Activated naive CD4-positive, alpha-beta T cell treated with Interleukin-2 at 50 U/mL for 16 hours (primary cell): ENCODE results near the gene NADSYN1.
"Not testable (repeated sequence)": the region's sequence is repeated elsewhere in the genome, so short reads cannot be mapped to it uniquely, and the experiment has no call there.

Source experiments
- DNase-seq: peaks from one replicate; pipeline ENCODE4 v3.0.0-alpha.2; 2020

The NADSYN1 gene

GRCh38 chr11:71453037-71453917, at the start of gene NADSYN1:
TSS of gene NADSYN1 (plus strand) at chr11:71453203. CDS start at chr11:71453297, 94 bp downstream.
- peak; percentile 96 for DNase-seq

- DNase-seq, result no peak
These were observed 48.8 kb upstream of the NADSYN1 start for GRCh38 chr11:71404209-71404608.

- no peak for DNase-seq
These were observed 46.3 kb upstream of the NADSYN1 start for GRCh38 chr11:71406681-71407080.

- no peak for DNase-seq
These were observed 45.6 kb upstream of the NADSYN1 start for GRCh38 chr11:71407356-71407755.

- DNase-seq, result no peak
These were observed 44.2 kb upstream of the NADSYN1 start for GRCh38 chr11:71408826-71409225.

GRCh38 chr11:71410363-71410966, 42.5 kb upstream of the NADSYN1 start:
- DNase-seq, result no peak

GRCh38 chr11:71414645-71415044, 38.4 kb upstream of the NADSYN1 start:
- no peak for DNase-seq

- no peak for DNase-seq
These were observed 34.4 kb upstream of the NADSYN1 start for GRCh38 chr11:71418643-71419042.

GRCh38 chr11:71420455-71421241, 32.4 kb upstream of the NADSYN1 start:
- no peak for DNase-seq

GRCh38 chr11:71421392-71421950, 31.5 kb upstream of the NADSYN1 start:
- no peak for DNase-seq

GRCh38 chr11:71422318-71422717, 30.7 kb upstream of the NADSYN1 start:
- not testable (repeated sequence) for DNase-seq

- no peak for DNase-seq
These were observed 29.7 kb upstream of the NADSYN1 start for GRCh38 chr11:71423181-71423790.

- no peak for DNase-seq
These were observed 27.6 kb upstream of the NADSYN1 start for GRCh38 chr11:71425409-71425808.

GRCh38 chr11:71425860-71426259, 27.1 kb upstream of the NADSYN1 start:
- DNase-seq, result no peak

- DNase-seq, result no peak
These were observed 26.6 kb upstream of the NADSYN1 start for GRCh38 chr11:71426413-71426812.

GRCh38 chr11:71428861-71429435, 24.1 kb upstream of the NADSYN1 start:
- no peak for DNase-seq

- DNase-seq, result no peak
These were observed 23.3 kb upstream of the NADSYN1 start for GRCh38 chr11:71429701-71430100.

GRCh38 chr11:71430166-71430565, 22.8 kb upstream of the NADSYN1 start:
- no peak for DNase-seq

GRCh38 chr11:71431271-71431670, 21.7 kb upstream of the NADSYN1 start:
- DNase-seq, result no peak

- DNase-seq, result no peak
These were observed 20.0 kb upstream of the NADSYN1 start for GRCh38 chr11:71432761-71433647.
